H1 (cell line): ENCODE data around the gene ACACA. TPM values are rescaled to one million over a fixed set of nuclear protein-coding genes. Genes with fewer than 3 reads are reported as not detected.

Experiments
- CTCF ChIA-PET: fragments of 300-600 bp; sonication (Branson Sonifier 250); formaldehyde crosslinking; loops from one replicate; lab custom pipeline; 2021; ENCODE audit not compliant: partially characterized antibody; lab: Charles Lee
- POLR2A ChIA-PET: fragments of 300-600 bp; sonication (Branson Sonifier 250); formaldehyde crosslinking; loops from one replicate; lab custom pipeline; 2021; ENCODE audit warnings: inconsistent platforms; ENCODE audit not compliant: partially characterized antibody; lab: Charles Lee
- DNase-seq, 2 experiments: peaks; one replicate each; pipeline versions ENCODE4 v3.0.0 to v3.0.0-alpha.2; 2010 to 2022; ENCODE audit warnings: low spot score in 2 of 2, low read depth in 1 of 2, mixed read lengths in 1 of 2
- FAIRE-seq: peaks from 2 replicates; lab custom pipeline; 2011; peaks lifted over from hg19 to GRCh38; lab: Jason Lieb, UNC
- H2AFZ ChIP-seq: 2 replicates; pipeline ENCODE4 v1.8.1; 2012; ENCODE audit warnings: low read length, inconsistent platforms
- H2AK5ac ChIP-seq: 2 replicates; pipeline ENCODE4 v1.6.1; 2013; ENCODE audit warnings: low read depth, low read length
- H2BK120ac ChIP-seq: replicated peaks from 2 replicates; pipeline ENCODE3; 2013; ENCODE audit warnings: low read depth, low read length, inconsistent platforms
- H2BK12ac ChIP-seq: 2 replicates; pipeline ENCODE4 v1.6.1; 2013; ENCODE audit warnings: low read depth, low read length
- H2BK15ac ChIP-seq: 2 replicates; pipeline ENCODE4 v1.6.1; 2013; ENCODE audit warnings: low read length
- H2BK20ac ChIP-seq: 2 replicates; pipeline ENCODE4 v1.6.1; 2013; ENCODE audit warnings: low read length
- H2BK5ac ChIP-seq: 2 replicates; pipeline ENCODE4 v1.6.1; 2013; ENCODE audit warnings: low read depth, low read length
- H3K14ac ChIP-seq: 2 replicates; pipeline ENCODE4 v1.6.1; 2013; ENCODE audit warnings: inconsistent platforms; ENCODE audit not compliant: insufficient read length
- H3K18ac ChIP-seq: 2 replicates; pipeline ENCODE4 v1.6.1; 2013; ENCODE audit warnings: low read length; ENCODE audit errors: extremely low read depth
- H3K23ac ChIP-seq: 2 replicates; pipeline ENCODE4 v1.6.1; 2013; ENCODE audit warnings: inconsistent platforms; ENCODE audit not compliant: insufficient read length
- H3K23me2 ChIP-seq: 2 replicates; pipeline ENCODE4 v1.6.1; 2013; ENCODE audit warnings: low read depth, low read length
- H3K27ac ChIP-seq: 2 replicates; pipeline ENCODE4 v1.6.1; 2011; ENCODE audit warnings: low read depth, low read length, inconsistent platforms
- H3K27me3 ChIP-seq, 4 experiments: replicated peaks in 1 of 4; 1 replicate in 1 of 4; 2 replicates in 3 of 4; pipeline versions ENCODE4 v1.6.1 to v1.8.1; 2011 to 2013; ENCODE audit warnings: low read length in 3 of 4, mild to moderate bottlenecking in 3 of 4, inconsistent platforms in 2 of 4, mixed read lengths in 2 of 4, moderate library complexity in 1 of 4; ENCODE audit not compliant: control insufficient read depth in 3 of 4, insufficient read depth in 3 of 4; ENCODE audit errors: extremely low read depth in 1 of 4
- H3K36me3 ChIP-seq, 4 experiments: 2 replicates each; pipeline versions ENCODE4 v1.6.1 to v1.8.1; 2011 to 2013; ENCODE audit warnings: mild to moderate bottlenecking in 4 of 4, low read length in 3 of 4, moderate library complexity in 2 of 4, control low read depth in 1 of 4, inconsistent platforms in 1 of 4; ENCODE audit not compliant: insufficient read depth in 4 of 4, control insufficient read depth in 2 of 4
- H3K4ac ChIP-seq: replicated peaks from 2 replicates; pipeline ENCODE3; 2013; ENCODE audit warnings: low read length, low read depth, mixed read lengths, inconsistent platforms; ENCODE audit not compliant: insufficient read length
- H3K4me1 ChIP-seq, 4 experiments: replicated peaks in 1 of 4; 1 replicate in 1 of 4; 2 replicates in 3 of 4; pipeline versions ENCODE4 v1.6.1 to v1.8.1; 2011 to 2013; ENCODE audit warnings: low read length in 3 of 4, inconsistent platforms in 2 of 4, mixed read lengths in 1 of 4; ENCODE audit not compliant: insufficient read depth in 4 of 4, control insufficient read depth in 3 of 4
- H3K4me2 ChIP-seq, 2 experiments: 2 replicates each; pipeline versions ENCODE4 v1.6.1 to v1.8.1; 2011 to 2013; ENCODE audit warnings: low read depth in 2 of 2, low read length in 2 of 2, control low read depth in 1 of 2, inconsistent platforms in 1 of 2, mild to moderate bottlenecking in 1 of 2; ENCODE audit not compliant: insufficient read depth in 1 of 2
- H3K4me3 ChIP-seq, 4 experiments: fragments of 200-600, 300-600 bp in 1 of 4; sonication (generic), shearing (Covaris generic), sonication (Bioruptor Twin) in 1 of 4; 2 replicates each; pipeline versions ENCODE4 v1.5.1 to v1.8.1; 2011 to 2016; ENCODE audit warnings: low read length in 4 of 4, low read depth in 3 of 4, control low read depth in 2 of 4, inconsistent platforms in 2 of 4, mild to moderate bottlenecking in 2 of 4, mixed read lengths in 1 of 4, moderate library complexity in 1 of 4; ENCODE audit not compliant: insufficient read depth in 2 of 4; ENCODE audit errors: extremely low read depth in 1 of 4
- H3K56ac ChIP-seq: replicated peaks from 2 replicates; pipeline ENCODE3; 2013; ENCODE audit warnings: low read depth, mild to moderate bottlenecking, mixed read lengths, low read length, inconsistent platforms; ENCODE audit not compliant: insufficient read length
- H3K79me1 ChIP-seq: 2 replicates; pipeline ENCODE4 v1.6.1; 2013; ENCODE audit warnings: low read depth, low read length, control low read depth
- H3K79me2 ChIP-seq, 2 experiments: 2 replicates each; pipeline versions ENCODE4 v1.6.1 to v1.8.1; 2012 to 2013; ENCODE audit warnings: low read length in 2 of 2, mild to moderate bottlenecking in 2 of 2, inconsistent platforms in 1 of 2; ENCODE audit not compliant: insufficient read depth in 2 of 2, control insufficient read depth in 1 of 2
- H3K9ac ChIP-seq, 4 experiments: replicated peaks in 1 of 4; 1 replicate in 1 of 4; 2 replicates in 3 of 4; pipeline versions ENCODE4 v1.6.1 to v1.8.1; 2011 to 2013; ENCODE audit warnings: low read depth in 3 of 4, low read length in 3 of 4, control low read depth in 2 of 4, mild to moderate bottlenecking in 2 of 4, moderate library complexity in 2 of 4, inconsistent platforms in 1 of 4; ENCODE audit errors: extremely low read depth in 1 of 4
- H3K9me3 ChIP-seq, 2 experiments: 2 replicates each; pipeline versions ENCODE4 v1.6.1 to v1.8.1; 2012 to 2013; ENCODE audit warnings: mild to moderate bottlenecking in 2 of 2, moderate library complexity in 2 of 2, control low read depth in 1 of 2, inconsistent platforms in 1 of 2, low read depth in 1 of 2, low read length in 1 of 2, mixed read lengths in 1 of 2; ENCODE audit not compliant: insufficient read depth in 2 of 2
- H4K20me1 ChIP-seq, 2 experiments: replicated peaks in 1 of 2; 2 replicates each; pipeline versions ENCODE3 to v1.8.1; 2011 to 2013; ENCODE audit warnings: inconsistent platforms in 2 of 2, low read length in 2 of 2, mild to moderate bottlenecking in 1 of 2; ENCODE audit not compliant: insufficient read depth in 2 of 2, control insufficient read depth in 1 of 2
- H4K5ac ChIP-seq: 2 replicates; pipeline ENCODE4 v1.6.1; 2013; ENCODE audit warnings: low read length, low read depth, mixed read lengths, inconsistent platforms; ENCODE audit not compliant: insufficient read length
- H4K8ac ChIP-seq: 2 replicates; pipeline ENCODE4 v1.8.0; 2013; ENCODE audit warnings: mild to moderate bottlenecking, moderate library complexity, low read length, inconsistent platforms; ENCODE audit not compliant: insufficient read depth; ENCODE audit errors: extremely low read depth
- H4K91ac ChIP-seq: replicated peaks from 2 replicates; pipeline ENCODE3; 2013; ENCODE audit warnings: low read length, mixed read lengths, inconsistent platforms; ENCODE audit not compliant: insufficient read length
- CHD1 ChIP-seq: IDR thresholded peaks from 2 replicates; pipeline ENCODE4 v1.6.1; 2012; ENCODE audit warnings: low read depth, low read length, improper control_type of control experiment
- RAD21 ChIP-seq, 2 experiments: IDR thresholded peaks in 1 of 2; conservative IDR thresholded peaks in 1 of 2; 2 replicates each; pipeline ENCODE4 v1.6.1; 2011; ENCODE audit warnings: low read depth in 2 of 2, low read length in 2 of 2, improper control_type of control experiment in 1 of 2, inconsistent platforms in 1 of 2, mild to moderate bottlenecking in 1 of 2, moderate library complexity in 1 of 2
- SIN3A ChIP-seq, 2 experiments: IDR thresholded peaks in 1 of 2; conservative IDR thresholded peaks in 1 of 2; 2 replicates each; pipeline ENCODE4 v1.6.1; 2011 to 2012; ENCODE audit warnings: low read length in 2 of 2, improper control_type of control experiment in 1 of 2, low read depth in 1 of 2, mild to moderate bottlenecking in 1 of 2
- SIRT6 ChIP-seq: IDR thresholded peaks from one replicate; pipeline ENCODE4 v1.7.1; 2012; ENCODE audit warnings: low read length, inconsistent platforms
- TCF12 ChIP-seq: IDR thresholded peaks from 2 replicates; pipeline ENCODE4 v1.6.1; 2011; ENCODE audit warnings: low read depth, mild to moderate bottlenecking, low read length
- ZNF274 ChIP-seq: IDR thresholded peaks from 2 replicates; pipeline ENCODE4 v1.7.0; 2012; ENCODE audit warnings: low read length, borderline replicate concordance; ENCODE audit errors: extremely low read depth
- WGBS, 2 experiments: shearing (Covaris generic) in 1 of 2; methylation state at CpG; one replicate each; pipeline versions ENCODE4 v1.1.6 to v1.1.7; 2013 to 2015; ENCODE audit warnings: low lambda C conversion rate in 2 of 2, mixed read lengths in 2 of 2, inconsistent platforms in 1 of 2, low coverage in 1 of 2, missing lambda C conversion rate in 1 of 2; ENCODE audit not compliant: insufficient replicate concordance in 2 of 2, insufficient coverage in 1 of 2, insufficient read length in 1 of 2; ENCODE audit errors: extremely low coverage in 1 of 2, missing lambda C conversion rate in 1 of 2; 5-methylcytosine and 5-hydroxymethylcytosine counted together
- polyA plus RNA-seq, 7 experiments: library from polyadenylated mRNA; depleted of rRNA in 3 of 7; stranded (reverse) in 5 of 7; unstranded in 2 of 7; fragments of >200 nt in 5 of 7; fragments of 200-250 nt in 2 of 7; gene quantifications; 1 replicate in 5 of 7; 2 replicates in 1 of 7; 4 replicates in 1 of 7; pipeline versions ENCODE4 v1.2.1 to v1.2.3, GENCODE V29; 2011 to 2013; ENCODE audit warnings: missing spikeins in 2 of 7, mixed read lengths in 2 of 7
- total RNA-seq: library from RNA; stranded (reverse); fragmentation: NEBNext Ultra II Directional; extraction: Animal tissue kit (Norgen Biotek cat#: 25700); gene quantifications from 2 replicates; pipeline ENCODE4 v1.2.1, GENCODE V29; 2021

Gene ACACA
- total and polyA plus RNA-seq, 2 of the 8 experiments (the other 6 are each of a cell fraction or from before 2014, with no cell fraction given): 74.0 to 160 TPM

DNA sequence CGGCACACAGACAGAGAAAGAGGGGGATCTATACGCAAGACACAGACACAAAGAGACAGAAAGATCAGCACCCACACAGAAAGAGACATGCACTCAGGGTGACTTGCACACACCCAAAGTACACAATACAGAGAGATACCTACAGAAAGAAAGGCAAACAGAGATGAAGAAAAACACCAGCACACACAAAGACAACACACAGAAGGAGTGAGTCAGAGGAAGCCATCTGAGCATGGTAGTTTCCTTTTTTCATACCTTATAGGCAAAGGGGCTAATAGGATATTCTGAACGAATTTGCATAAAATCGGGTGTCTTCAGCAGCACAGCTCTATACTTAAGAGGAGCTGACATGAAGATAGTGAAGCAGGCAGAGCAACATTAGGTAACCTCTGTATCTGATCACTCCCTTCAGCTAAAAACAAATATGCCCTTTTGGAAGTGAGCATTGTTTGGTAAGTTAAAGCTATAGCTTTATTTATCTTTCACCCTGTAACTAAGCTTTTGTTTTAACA is 259.3 kb downstream of the ACACA start:
- H3K79me2 ChIP-seq: no peaks in the 10 kb centered on the region
- FAIRE-seq: no peak
- no peak overlapping the region for H3K4me2 ChIP-seq
- POLR2A ChIA-PET: interaction anchor here (1.0 kb wide), 1 partner anchor 11 kb away, joined by 3 read pairs; no protein-coding TSS in a partner anchor
- H3K23me2 ChIP-seq: no peaks in the 10 kb centered on the region
- H2BK5ac ChIP-seq: peak overlapping the region; percentile 46; the same call in 1 of the 2 replicates
- no peak overlapping the region for H2BK120ac ChIP-seq
- no peak overlapping the region for H4K5ac ChIP-seq
- no peak overlapping the region for H3K9ac ChIP-seq
- H3K56ac ChIP-seq: no peak overlapping the region
- no peak overlapping the region for H4K8ac ChIP-seq
- H2BK12ac ChIP-seq: no peak overlapping the region; the same call in 1 of the 2 replicates
- CTCF ChIA-PET: interaction anchor here (0.6 to 2.0 kb wide), 5 partner anchors 10 to 52 kb away, joined by 3 to 7 read pairs (median 3); no protein-coding TSS in a partner anchor
- 0 out of 2 replicates have a peak overlapping the region, but pooled peaks have one; percentile 10 for H3K18ac ChIP-seq
- peaks cover 0 to 22% (median 5%) of the 10 kb centered on the region in 4 experiments; a peak in 5 of 8 replicates for H3K36me3 ChIP-seq
- TF ChIP-seq CHD1 (no peak), SIN3A (conservative IDR thresholded peaks at IDR 0.05 in 1 of 2, IDR thresholded peaks at IDR 0.05 in 1 of 2; ENCODE audit: low read depth in 1 of 2, low read length in 2 of 2) (no peak), ZNF274 (no peak), SIRT6 (no peak), RAD21 (IDR thresholded peaks at IDR 0.05 in 1 of 2, conservative IDR thresholded peaks at IDR 0.05 in 1 of 2; ENCODE audit: low read depth in 2 of 2, low read length in 2 of 2) (no peak), TCF12 (no peak)
- peaks cover 0 to 8% (median 3%) of the 10 kb centered on the region in 4 experiments; a peak in 6 of 7 replicates for H3K4me1 ChIP-seq
- H3K4me3 ChIP-seq: no peak overlapping the region
- H2AK5ac ChIP-seq: no peak overlapping the region
- WGBS, 2 experiments: 71% methylated on average over 4 of the region's 4 CpGs; no CpG with 5 or more reads in 1 of the 2 experiments
- H2AFZ ChIP-seq: no peak overlapping the region
- no peak overlapping the region for H3K23ac ChIP-seq
- H2BK20ac ChIP-seq: no peak overlapping the region
- H3K27ac ChIP-seq: no peak overlapping the region
- H3K79me1 ChIP-seq: no peaks in the 10 kb centered on the region
- H4K91ac ChIP-seq: no peak overlapping the region
- H3K9me3 ChIP-seq: no peaks in the 10 kb centered on the region
- no peak overlapping the region for H3K4ac ChIP-seq
- no peaks in the 10 kb centered on the region for H4K20me1 ChIP-seq
- no peak overlapping the region for H3K14ac ChIP-seq
- DNase-seq: no peak
- no peak overlapping the region for H2BK15ac ChIP-seq
- H3K27me3 ChIP-seq: no peaks in the 10 kb centered on the region
